ENCODE results near the gene DKK1. TPM values are rescaled to one million over a fixed set of nuclear protein-coding genes. Genes with fewer than 3 reads are reported as not detected.

The DKK1 gene
- total RNA-seq, 2 experiments from 2014 or later: not detected

DNA sequence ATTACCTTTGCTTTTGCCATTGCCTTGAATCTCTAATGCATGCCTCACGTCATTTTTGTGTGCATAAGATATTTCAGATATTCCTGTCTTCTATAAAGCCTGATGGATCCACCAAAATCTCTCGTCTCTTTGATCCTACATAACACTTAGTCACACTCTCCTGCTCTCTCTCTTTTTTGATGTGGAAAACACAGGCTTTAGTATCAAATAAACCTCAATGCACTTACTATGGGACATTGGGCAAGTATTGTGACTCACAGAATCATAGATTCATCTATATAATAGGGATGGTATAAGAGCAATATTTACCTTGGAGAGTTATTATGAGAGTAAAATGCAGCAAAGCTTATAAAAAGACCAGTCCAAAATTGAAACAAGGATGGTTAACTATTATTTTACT, 39.1 kb downstream of the DKK1 start:
- Histone ChIP-seq H3K4me1 (ENCODE audit: insufficient read depth, low read length) (no peaks in the 10 kb centered on the region), H3K4me3 (ENCODE audit: low read length) (no peak overlapping the region), H3K27me3 (ENCODE audit: control insufficient read depth in 1 of 2, insufficient read depth in 2 of 2, low read length in 2 of 2) (no peaks in the 10 kb centered on the region), H3K27ac (ENCODE audit: low read depth in 1 of 2, low read length in 2 of 2) (no peak overlapping the region), H3K9me3 (ENCODE audit: control insufficient read depth in 1 of 2, insufficient read depth in 1 of 2, low read length in 2 of 2) (peaks cover 0 to 3% of the 10 kb centered on the region in 2 experiments), H3K36me3 (ENCODE audit: insufficient read depth, low read length) (no peaks in the 10 kb centered on the region)
- DNase-seq: no peak
- Mint-ChIP-seq H3K36me3 (ENCODE audit: low read depth) (no peaks in the 10 kb centered on the region), H3K9me3 (no peaks in the 10 kb centered on the region), H3K4me1 (ENCODE audit: low read depth) (no peaks in the 10 kb centered on the region), H3K27ac (no peak overlapping the region), H3K27me3 (no peaks in the 10 kb centered on the region), H3K4me3 (no peak overlapping the region)
- ATAC-seq (ENCODE audit: poor library complexity): no peak
- TF ChIP-seq, protein P1, sequence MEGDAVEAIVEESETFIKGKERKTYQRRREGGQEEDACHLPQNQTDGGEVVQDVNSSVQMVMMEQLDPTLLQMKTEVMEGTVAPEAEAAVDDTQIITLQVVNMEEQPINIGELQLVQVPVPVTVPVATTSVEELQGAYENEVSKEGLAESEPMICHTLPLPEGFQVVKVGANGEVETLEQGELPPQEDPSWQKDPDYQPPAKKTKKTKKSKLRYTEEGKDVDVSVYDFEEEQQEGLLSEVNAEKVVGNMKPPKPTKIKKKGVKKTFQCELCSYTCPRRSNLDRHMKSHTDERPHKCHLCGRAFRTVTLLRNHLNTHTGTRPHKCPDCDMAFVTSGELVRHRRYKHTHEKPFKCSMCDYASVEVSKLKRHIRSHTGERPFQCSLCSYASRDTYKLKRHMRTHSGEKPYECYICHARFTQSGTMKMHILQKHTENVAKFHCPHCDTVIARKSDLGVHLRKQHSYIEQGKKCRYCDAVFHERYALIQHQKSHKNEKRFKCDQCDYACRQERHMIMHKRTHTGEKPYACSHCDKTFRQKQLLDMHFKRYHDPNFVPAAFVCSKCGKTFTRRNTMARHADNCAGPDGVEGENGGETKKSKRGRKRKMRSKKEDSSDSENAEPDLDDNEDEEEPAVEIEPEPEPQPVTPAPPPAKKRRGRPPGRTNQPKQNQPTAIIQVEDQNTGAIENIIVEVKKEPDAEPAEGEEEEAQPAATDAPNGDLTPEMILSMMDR (IDR thresholded peaks at IDR 0.05): no peak
- intact Hi-C loops (cut with DNase I, micrococcal nuclease): no loop called here
- CTCF ChIA-PET: no interaction called here
- POLR2A ChIA-PET: no interaction called here

DNA sequence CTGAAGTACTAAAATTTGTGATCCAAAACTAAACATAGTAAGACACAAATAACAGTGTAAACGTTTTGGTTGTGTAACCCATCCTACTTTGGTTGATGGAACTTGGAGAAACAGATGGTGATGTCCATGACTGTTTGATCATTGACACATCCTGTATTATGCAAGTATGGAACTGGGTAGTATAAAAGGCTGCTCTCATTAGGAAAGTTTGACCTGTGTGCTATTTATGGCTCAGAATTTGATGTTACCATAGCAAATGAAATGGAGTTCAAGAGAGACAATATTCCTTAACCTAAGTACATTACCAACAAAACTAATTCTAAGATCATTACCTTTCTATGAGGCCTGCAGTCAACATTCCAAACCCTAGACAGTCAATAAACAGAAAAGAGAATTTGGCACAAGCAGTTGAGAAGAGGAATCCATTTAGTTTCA, 39.9 kb downstream of the DKK1 start:
- Mint-ChIP-seq H3K27me3 (no peaks in the 10 kb centered on the region), H3K36me3 (ENCODE audit: low read depth) (no peaks in the 10 kb centered on the region), H3K27ac (no peak overlapping the region), H3K9me3 (no peaks in the 10 kb centered on the region), H3K4me1 (ENCODE audit: low read depth) (no peaks in the 10 kb centered on the region), H3K4me3 (no peak overlapping the region)
- no peaks in the 10 kb centered on the region for H3K27me3 ChIP-seq (ENCODE audit: control insufficient read depth in 1 of 2, insufficient read depth in 2 of 2, low read length in 2 of 2)
- no peak for DNase-seq
- intact Hi-C loops (cut with DNase I, micrococcal nuclease): no loop called here
- H3K27ac ChIP-seq (ENCODE audit: low read depth in 1 of 2, low read length in 2 of 2): no peak overlapping the region
- H3K9me3 ChIP-seq (ENCODE audit: control insufficient read depth in 1 of 2, insufficient read depth in 1 of 2, low read length in 2 of 2): no peaks in the 10 kb centered on the region
- POLR2A ChIA-PET: no interaction called here
- H3K4me1 ChIP-seq (ENCODE audit: insufficient read depth, low read length): no peaks in the 10 kb centered on the region
- TF ChIP-seq, protein P1 (IDR thresholded peaks at IDR 0.05): no peak
- no peak for ATAC-seq (ENCODE audit: poor library complexity)
- no peaks in the 10 kb centered on the region for H3K36me3 ChIP-seq (ENCODE audit: insufficient read depth, low read length)
- H3K4me3 ChIP-seq (ENCODE audit: low read length): no peak overlapping the region
- CTCF ChIA-PET: no interaction called here

DNA sequence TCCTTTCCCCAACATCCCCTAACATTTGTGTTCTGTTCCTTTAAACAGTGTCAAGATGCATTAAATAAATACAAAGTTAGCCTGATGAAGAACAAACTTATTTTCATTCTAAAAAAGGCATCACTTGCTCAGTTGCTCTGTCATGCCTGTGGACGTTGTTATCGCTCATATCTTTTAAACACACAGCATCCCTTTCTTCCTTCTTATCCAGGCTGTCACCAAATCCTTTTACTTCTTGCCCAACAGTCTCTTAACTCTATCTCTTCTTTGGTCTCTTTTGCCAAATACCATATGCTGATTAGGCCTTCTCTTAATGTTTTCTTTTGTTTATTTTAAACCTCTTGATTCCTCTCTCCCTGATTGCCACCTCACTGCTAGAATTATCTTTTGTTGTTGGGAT, 43.9 kb downstream of the DKK1 start:
- Mint-ChIP-seq H3K9me3 (no peaks in the 10 kb centered on the region), H3K27ac (no peak overlapping the region), H3K27me3 (no peaks in the 10 kb centered on the region), H3K4me1 (ENCODE audit: low read depth) (no peaks in the 10 kb centered on the region), H3K36me3 (ENCODE audit: low read depth) (no peaks in the 10 kb centered on the region), H3K4me3 (no peak overlapping the region)
- no peaks in the 10 kb centered on the region for H3K4me1 ChIP-seq (ENCODE audit: insufficient read depth, low read length)
- intact Hi-C loops (cut with DNase I, micrococcal nuclease): no loop called here
- no peak for DNase-seq
- H3K27ac ChIP-seq (ENCODE audit: low read depth in 1 of 2, low read length in 2 of 2): no peak overlapping the region
- POLR2A ChIA-PET: no interaction called here
- TF ChIP-seq, protein P1 (IDR thresholded peaks at IDR 0.05): no peak
- CTCF ChIA-PET: no interaction called here
- no peaks in the 10 kb centered on the region for H3K9me3 ChIP-seq (ENCODE audit: control insufficient read depth in 1 of 2, insufficient read depth in 1 of 2, low read length in 2 of 2)
- no peak overlapping the region for H3K4me3 ChIP-seq (ENCODE audit: low read length)
- H3K27me3 ChIP-seq (ENCODE audit: control insufficient read depth in 1 of 2, insufficient read depth in 2 of 2, low read length in 2 of 2): no peaks in the 10 kb centered on the region
- ATAC-seq (ENCODE audit: poor library complexity): no peak
- H3K36me3 ChIP-seq (ENCODE audit: insufficient read depth, low read length): no peaks in the 10 kb centered on the region

Data from CD4-positive, alpha-beta T cell (primary cell).